ENCODE data around the gene FAM47E.

DNA sequence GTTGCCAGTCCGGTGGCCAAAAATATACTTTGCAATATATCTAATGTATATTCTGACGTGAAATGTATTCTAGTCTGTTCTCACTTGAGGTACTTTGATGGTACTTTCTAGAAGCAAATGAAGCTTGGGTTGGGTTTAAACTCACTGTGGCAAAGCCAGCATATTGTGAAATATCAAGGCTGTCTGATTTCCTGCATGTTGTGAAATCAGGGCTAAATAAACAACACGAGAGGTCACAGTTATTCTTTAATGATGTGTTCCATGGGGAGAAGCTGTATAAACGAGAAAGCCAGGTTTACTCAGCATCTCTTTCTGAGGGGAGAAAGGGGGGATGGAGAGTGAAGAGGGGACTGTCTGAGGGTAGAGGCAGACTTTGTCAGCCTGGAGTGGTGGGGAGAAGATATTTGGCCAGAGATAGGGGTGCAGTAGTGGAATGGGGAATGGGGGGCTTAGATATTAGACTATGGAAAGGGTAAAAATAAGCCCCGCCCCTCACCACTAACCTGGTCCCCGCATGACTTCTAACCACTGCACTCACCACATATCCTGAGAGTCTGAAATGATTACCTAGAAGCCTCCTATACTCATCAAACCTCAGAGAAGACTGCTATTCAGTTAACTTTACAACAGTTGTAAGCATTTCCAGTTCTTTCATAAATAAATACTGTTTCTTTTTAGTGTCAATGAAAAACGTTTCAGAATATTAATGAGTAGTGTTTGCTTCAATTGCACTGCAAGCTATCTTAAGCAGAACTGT lies 32.0 kb upstream of the FAM47E start:
- TF ChIP-seq, protein P1, sequence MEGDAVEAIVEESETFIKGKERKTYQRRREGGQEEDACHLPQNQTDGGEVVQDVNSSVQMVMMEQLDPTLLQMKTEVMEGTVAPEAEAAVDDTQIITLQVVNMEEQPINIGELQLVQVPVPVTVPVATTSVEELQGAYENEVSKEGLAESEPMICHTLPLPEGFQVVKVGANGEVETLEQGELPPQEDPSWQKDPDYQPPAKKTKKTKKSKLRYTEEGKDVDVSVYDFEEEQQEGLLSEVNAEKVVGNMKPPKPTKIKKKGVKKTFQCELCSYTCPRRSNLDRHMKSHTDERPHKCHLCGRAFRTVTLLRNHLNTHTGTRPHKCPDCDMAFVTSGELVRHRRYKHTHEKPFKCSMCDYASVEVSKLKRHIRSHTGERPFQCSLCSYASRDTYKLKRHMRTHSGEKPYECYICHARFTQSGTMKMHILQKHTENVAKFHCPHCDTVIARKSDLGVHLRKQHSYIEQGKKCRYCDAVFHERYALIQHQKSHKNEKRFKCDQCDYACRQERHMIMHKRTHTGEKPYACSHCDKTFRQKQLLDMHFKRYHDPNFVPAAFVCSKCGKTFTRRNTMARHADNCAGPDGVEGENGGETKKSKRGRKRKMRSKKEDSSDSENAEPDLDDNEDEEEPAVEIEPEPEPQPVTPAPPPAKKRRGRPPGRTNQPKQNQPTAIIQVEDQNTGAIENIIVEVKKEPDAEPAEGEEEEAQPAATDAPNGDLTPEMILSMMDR (IDR thresholded peaks at IDR 0.05): no peak
- TF ChIP-seq EZH2phosphoT487 (IDR thresholded peaks at IDR 0.05): no peak
- no peak for TF ChIP-seq EZH2 (IDR thresholded peaks at IDR 0.05)
